Endothelial cell of umbilical vein (primary cell): ENCODE measurements around the gene FAAP100. TPM values are rescaled to one million over a fixed set of nuclear protein-coding genes. Genes with fewer than 3 reads are reported as not detected.

Experiments used
- BruUV-seq: library from RNA; stranded (reverse); fragments of 400-500 nt; replicated peaks from 2 replicates; lab custom pipeline; 2021; lab: Mats Ljungman, UMichigan
- CTCF ChIA-PET: fragments of 300-600, 350-600 bp; sonication (Branson Sonifier 250); formaldehyde crosslinking; loops from one replicate; lab custom pipeline; 2021; ENCODE audit warnings: antibody characterized with exemption, inconsistent platforms; lab: Charles Lee
- POLR2A ChIA-PET: fragments of 300-600, 350-600 bp; sonication (Branson Sonifier 250); formaldehyde crosslinking; loops from one replicate; lab custom pipeline; 2021; ENCODE audit warnings: antibody characterized with exemption, inconsistent platforms; lab: Charles Lee
- DNase-seq: peaks from one replicate; pipeline ENCODE4 v3.0.0-alpha.2; 2011; ENCODE audit warnings: low read depth, low spot score
- FAIRE-seq: peaks from 2 replicates; lab custom pipeline; 2011; peaks lifted over from hg19 to GRCh38; lab: Jason Lieb, UNC
- H2AFZ ChIP-seq: 2 replicates; pipeline ENCODE4 v1.6.0; 2012; ENCODE audit warnings: low read depth, low read length, control low read depth, inconsistent platforms
- H3K27ac ChIP-seq: 2 replicates; pipeline ENCODE4 v1.5.1; 2011; ENCODE audit warnings: low read depth, mild to moderate bottlenecking, control low read depth, low read length, moderate library complexity; ENCODE audit not compliant: insufficient read depth
- H3K27me3 ChIP-seq, 2 experiments: 2 replicates each; pipeline versions ENCODE4 v1.6.0 to v1.6.1; 2011; ENCODE audit warnings: low read length in 2 of 2, mixed read lengths in 1 of 2; ENCODE audit not compliant: control insufficient read depth in 2 of 2, insufficient read depth in 2 of 2
- H3K36me3 ChIP-seq, 2 experiments: 2 replicates in 1 of 2; 3 replicates in 1 of 2; pipeline ENCODE4 v1.5.1; 2011; ENCODE audit warnings: low read length in 2 of 2, mild to moderate bottlenecking in 1 of 2, moderate library complexity in 1 of 2; ENCODE audit not compliant: control insufficient read depth in 2 of 2, insufficient read depth in 2 of 2; ENCODE audit errors: extremely low read depth in 1 of 2
- H3K4me1 ChIP-seq: 3 replicates; pipeline ENCODE4 v1.5.1; 2011; ENCODE audit warnings: mild to moderate bottlenecking, low read length; ENCODE audit not compliant: control insufficient read depth, insufficient read depth; ENCODE audit errors: extremely low read depth
- H3K4me2 ChIP-seq: 2 replicates; pipeline ENCODE4 v1.6.1; 2011; ENCODE audit warnings: low read length, control low read depth, mixed read lengths; ENCODE audit not compliant: insufficient read depth
- H3K4me3 ChIP-seq, 3 experiments: fragments of 200-600 bp in 1 of 3; sonication (generic), shearing (Covaris generic) in 1 of 3; replicated peaks in 1 of 3; 2 replicates each; pipeline ENCODE4 v1.5.1; 2011 to 2016; ENCODE audit warnings: control low read depth in 3 of 3, low read length in 3 of 3, mild to moderate bottlenecking in 2 of 3, inconsistent platforms in 1 of 3, low read depth in 1 of 3, moderate library complexity in 1 of 3; ENCODE audit not compliant: insufficient read depth in 1 of 3
- H3K79me2 ChIP-seq: 2 replicates; pipeline ENCODE4 v1.6.0; 2012; ENCODE audit warnings: low read length, inconsistent platforms; ENCODE audit not compliant: control insufficient read depth, insufficient read depth
- H3K9ac ChIP-seq: replicated peaks from 2 replicates; pipeline ENCODE3; 2011; ENCODE audit warnings: low read length, control low read depth; ENCODE audit not compliant: insufficient read depth; ENCODE audit errors: extremely low read depth
- H3K9me1 ChIP-seq: replicated peaks from 3 replicates; pipeline ENCODE4 v1.6.0; 2011; ENCODE audit warnings: mild to moderate bottlenecking, low read length; ENCODE audit not compliant: control insufficient read depth, insufficient read depth; ENCODE audit errors: extremely low read depth
- H3K9me3 ChIP-seq: replicated peaks from 2 replicates; pipeline ENCODE4 v1.5.1; 2012; ENCODE audit warnings: low read length, inconsistent platforms; ENCODE audit not compliant: control insufficient read depth, insufficient read depth
- H4K20me1 ChIP-seq: replicated peaks from 2 replicates; pipeline ENCODE3; 2011; ENCODE audit warnings: mild to moderate bottlenecking, low read length; ENCODE audit not compliant: control insufficient read depth, insufficient read depth; ENCODE audit errors: extremely low read depth
- CTCF ChIP-seq, 2 donors: IDR thresholded peaks; 1 replicate in 1 of 2; 2 replicates in 1 of 2; pipeline ENCODE4 v1.5.1; 2011; ENCODE audit warnings: low read length in 2 of 2, mild to moderate bottlenecking in 2 of 2, moderate library complexity in 2 of 2, control low read depth in 1 of 2, inconsistent platforms in 1 of 2, low read depth in 1 of 2; ENCODE audit not compliant: insufficient read depth in 1 of 2; ENCODE audit errors: extremely low read depth in 1 of 2
- JUN ChIP-seq: IDR thresholded peaks from 2 replicates; pipeline ENCODE4 v1.6.1; 2011; ENCODE audit warnings: borderline replicate concordance, low read depth; ENCODE audit not compliant: insufficient read length, insufficient read depth
- MAX ChIP-seq: IDR thresholded peaks from 2 replicates; pipeline ENCODE4 v1.6.1; 2011; ENCODE audit not compliant: insufficient read depth, insufficient read length
- dilution Hi-C: fragments of 300-500 bp; cut with MboI; formaldehyde crosslinking; loops from one replicate; pipeline ENCODE4 v1.15.0; 2019; ENCODE audit warnings: low sequenced_read_pairs; ENCODE audit not compliant: extremely low pct_ligation_motif_present
- intact Hi-C: fragments of 100-400 bp; cut with micrococcal nuclease; formaldehyde crosslinking; loops from one replicate; pipeline ENCODE4 v1.10.0; 2022
- polyA plus RNA-seq, 4 experiments: library from polyadenylated mRNA; depleted of rRNA in 3 of 4; stranded (reverse) in 3 of 4; unstranded in 1 of 4; fragments of >200 nt; gene quantifications; 2 replicates each; pipeline versions ENCODE4 v1.2.1 to v1.2.3, GENCODE V29; 2011 to 2012; ENCODE audit warnings: missing spikeins in 1 of 4
- total RNA-seq: library from RNA; stranded (reverse); gene quantifications from 2 replicates; pipeline ENCODE4 v1.2.3, GENCODE V29; 2021

Gene FAAP100
- total and polyA plus RNA-seq, 2 donors (not counting 3 experiments of a cell fraction or from before 2014, with no cell fraction given) = 35.4 to 54.3 TPM

- ChIA-PET CTCF (interaction anchor here (1.0 to 1.7 kb wide), 3 partner anchors 12 to 41 kb away, joined by 3 to 7 read pairs (median 6); no protein-coding TSS in a partner anchor), POLR2A (interaction anchor here (0.6 to 0.7 kb wide), 2 partner anchors 48 to 80 kb away, joined by 6 to 8 read pairs; no protein-coding TSS in a partner anchor)
- BruUV-seq = no TSS peak
- dilution Hi-C loops = no loop called here
- Histone ChIP-seq H3K27ac (no peak overlapping the region), H4K20me1 (no peaks in the 10 kb centered on the region), H3K27me3 (no peaks in the 10 kb centered on the region), H3K4me1 (peaks cover 40% of the 10 kb centered on the region), H3K4me2 (no peak overlapping the region), H3K79me2 (peaks cover 5% of the 10 kb centered on the region), H3K4me3 (no peak overlapping the region), H3K9ac (no peak overlapping the region), H3K9me3 (no peaks in the 10 kb centered on the region), H3K36me3 (peaks cover 0 to 33% of the 10 kb centered on the region in 2 experiments), H2AFZ (no peak overlapping the region), H3K9me1 (no peaks in the 10 kb centered on the region)
- intact Hi-C loops = loop anchor here (1.0 kb wide), 1 partner anchor 7 kb away; no protein-coding TSS in a partner anchor
- no peak for FAIRE-seq
- DNase-seq = no peak
- TF ChIP-seq JUN (no peak), CTCF (IDR thresholded peaks at IDR 0.05; ENCODE audit: extremely low read depth in 1 of 2, insufficient read depth in 1 of 2, low read depth in 1 of 2, low read length in 2 of 2) (peak; percentile 49 to 70), MAX (no peak)
Observed at GRCh38 chr17:81558941-81559806, 7.0 kb upstream of the FAAP100 start.
